ENCODE data around the gene CYP2C18. TPM values are rescaled to one million over a fixed set of nuclear protein-coding genes. Genes with fewer than 3 reads are reported as not detected.

CYP2C18 gene
- total RNA-seq, 1 donor from 2014 or later = 0.17 TPM

DNA sequence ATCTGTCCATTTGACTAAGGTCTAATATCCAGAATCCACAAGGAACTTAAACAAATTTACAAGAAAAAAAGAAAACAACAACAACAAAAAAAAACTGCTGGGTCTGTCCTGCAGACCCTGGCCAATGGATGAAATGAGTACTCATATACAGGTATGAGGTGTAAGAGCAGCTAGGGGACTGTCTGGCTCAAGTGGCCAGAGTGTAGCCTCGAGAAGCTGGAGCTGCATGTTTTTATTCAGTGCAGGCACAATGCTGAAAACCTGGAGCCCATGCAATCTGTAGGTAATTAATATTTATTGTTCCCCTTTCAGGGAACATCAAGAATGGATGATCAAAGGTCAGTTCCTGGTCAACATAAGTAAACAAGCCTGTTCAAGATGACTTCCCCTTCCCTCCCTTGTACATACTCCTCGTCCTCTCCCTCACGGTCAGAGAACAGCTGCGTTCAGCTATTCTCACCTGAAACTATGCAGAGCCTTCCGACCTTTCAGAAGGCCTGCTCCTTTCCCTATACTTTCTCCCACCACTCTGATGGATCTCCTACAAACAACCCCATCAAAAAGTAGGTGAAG, 94.4 kb downstream of the CYP2C18 start:
- Mint-ChIP-seq H3K36me3 (ENCODE audit: low read depth) (no peaks in the 10 kb centered on the region), H3K9me3 (ENCODE audit: low read depth) (peaks cover 7% of the 10 kb centered on the region), H3K4me1 (ENCODE audit: low read depth) (no peaks in the 10 kb centered on the region), H3K27me3 (ENCODE audit: low read depth) (peaks cover 1% of the 10 kb centered on the region), H3K4me3 (ENCODE audit: unreplicated experiment) (no peak overlapping the region), H3K27ac (ENCODE audit: unreplicated experiment) (no peak overlapping the region)
- TF ChIP-seq, protein P1, sequence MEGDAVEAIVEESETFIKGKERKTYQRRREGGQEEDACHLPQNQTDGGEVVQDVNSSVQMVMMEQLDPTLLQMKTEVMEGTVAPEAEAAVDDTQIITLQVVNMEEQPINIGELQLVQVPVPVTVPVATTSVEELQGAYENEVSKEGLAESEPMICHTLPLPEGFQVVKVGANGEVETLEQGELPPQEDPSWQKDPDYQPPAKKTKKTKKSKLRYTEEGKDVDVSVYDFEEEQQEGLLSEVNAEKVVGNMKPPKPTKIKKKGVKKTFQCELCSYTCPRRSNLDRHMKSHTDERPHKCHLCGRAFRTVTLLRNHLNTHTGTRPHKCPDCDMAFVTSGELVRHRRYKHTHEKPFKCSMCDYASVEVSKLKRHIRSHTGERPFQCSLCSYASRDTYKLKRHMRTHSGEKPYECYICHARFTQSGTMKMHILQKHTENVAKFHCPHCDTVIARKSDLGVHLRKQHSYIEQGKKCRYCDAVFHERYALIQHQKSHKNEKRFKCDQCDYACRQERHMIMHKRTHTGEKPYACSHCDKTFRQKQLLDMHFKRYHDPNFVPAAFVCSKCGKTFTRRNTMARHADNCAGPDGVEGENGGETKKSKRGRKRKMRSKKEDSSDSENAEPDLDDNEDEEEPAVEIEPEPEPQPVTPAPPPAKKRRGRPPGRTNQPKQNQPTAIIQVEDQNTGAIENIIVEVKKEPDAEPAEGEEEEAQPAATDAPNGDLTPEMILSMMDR (IDR thresholded peaks at IDR 0.05) = no peak
- DNase-seq (ENCODE audit: low spot score) = no peak

DNA sequence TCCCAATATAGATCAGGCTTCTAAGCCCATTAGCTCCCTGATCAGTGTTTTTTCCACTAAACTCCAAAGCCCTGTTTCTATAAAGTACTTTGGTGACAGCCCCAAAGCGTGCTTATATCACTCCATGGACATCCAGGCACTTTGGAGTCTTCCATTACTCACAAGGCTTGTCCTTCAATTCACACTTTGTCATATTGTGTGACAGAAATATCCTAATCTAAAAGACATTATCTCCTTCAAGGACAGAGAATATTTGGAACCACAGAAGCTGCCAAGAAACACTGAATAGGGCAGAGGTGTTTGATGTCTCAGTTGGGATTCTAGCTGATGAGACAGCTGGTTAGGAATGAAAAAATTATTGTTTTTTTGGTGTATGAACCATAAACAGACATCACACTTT, 97.3 kb downstream of the CYP2C18 start:
- H3K27me3 Mint-ChIP-seq (ENCODE audit: low read depth) = peaks cover 1% of the 10 kb centered on the region
- no peak overlapping the region for H3K27ac Mint-ChIP-seq (ENCODE audit: unreplicated experiment)
- H3K36me3 Mint-ChIP-seq (ENCODE audit: low read depth) = no peaks in the 10 kb centered on the region
- DNase-seq (ENCODE audit: low spot score) = no peak
- no peak overlapping the region for H3K4me3 Mint-ChIP-seq (ENCODE audit: unreplicated experiment)
- H3K9me3 Mint-ChIP-seq (ENCODE audit: low read depth) = peaks cover 10% of the 10 kb centered on the region
- H3K4me1 Mint-ChIP-seq (ENCODE audit: low read depth) = no peaks in the 10 kb centered on the region
- TF ChIP-seq, protein P1 (IDR thresholded peaks at IDR 0.05) = no peak

DNA sequence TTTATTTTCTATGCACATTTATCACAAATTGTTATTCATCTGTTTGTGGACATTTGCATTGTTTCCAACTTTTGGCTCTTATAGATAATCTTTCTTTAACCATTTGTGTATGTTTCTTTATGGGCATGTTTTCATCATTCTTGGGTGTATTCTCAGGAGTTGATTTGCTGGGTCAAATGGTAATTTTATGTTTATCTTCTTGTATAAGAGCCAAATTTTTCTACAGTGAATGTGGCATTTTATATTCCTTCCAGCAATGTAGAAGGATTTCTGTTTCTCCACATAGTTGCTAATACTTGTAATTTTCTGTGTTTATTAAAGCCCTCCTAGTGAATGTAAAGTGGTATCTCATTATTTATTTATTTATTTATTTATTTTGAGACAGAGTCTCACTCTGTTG, 100.7 kb downstream of the CYP2C18 start:
- Mint-ChIP-seq H3K4me1 (ENCODE audit: low read depth) (no peaks in the 10 kb centered on the region), H3K9me3 (ENCODE audit: low read depth) (peaks cover 3% of the 10 kb centered on the region), H3K27me3 (ENCODE audit: low read depth) (no peaks in the 10 kb centered on the region), H3K27ac (ENCODE audit: unreplicated experiment) (no peak overlapping the region), H3K36me3 (ENCODE audit: low read depth) (no peaks in the 10 kb centered on the region), H3K4me3 (ENCODE audit: unreplicated experiment) (no peak overlapping the region)
- no peak for DNase-seq (ENCODE audit: low spot score)
- TF ChIP-seq, protein P1 (IDR thresholded peaks at IDR 0.05) = no peak

DNA sequence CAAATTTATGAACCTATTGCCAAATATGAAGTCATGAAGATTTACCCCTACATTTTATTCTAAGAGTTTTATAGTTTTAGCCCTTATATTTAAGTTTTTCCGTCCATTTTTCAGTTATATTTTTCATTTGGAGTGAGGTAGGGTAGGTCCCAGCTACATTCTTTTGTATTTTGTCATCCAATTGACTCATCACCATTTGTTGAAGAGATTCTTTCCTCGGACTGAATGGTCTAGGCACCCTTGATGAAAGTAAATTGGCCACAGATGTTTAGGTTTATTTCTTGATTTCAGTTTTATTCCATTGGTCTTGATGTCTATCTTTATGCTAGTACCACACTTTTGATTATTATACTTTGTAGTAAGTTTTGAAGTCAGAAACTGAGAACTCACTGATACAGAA, 101.7 kb downstream of the CYP2C18 start:
- no peak overlapping the region for H3K4me3 Mint-ChIP-seq (ENCODE audit: unreplicated experiment)
- H3K27me3 Mint-ChIP-seq (ENCODE audit: low read depth) = no peaks in the 10 kb centered on the region
- H3K27ac Mint-ChIP-seq (ENCODE audit: unreplicated experiment) = no peak overlapping the region
- peaks cover 8% of the 10 kb centered on the region for H3K9me3 Mint-ChIP-seq (ENCODE audit: low read depth)
- H3K36me3 Mint-ChIP-seq (ENCODE audit: low read depth) = no peaks in the 10 kb centered on the region
- TF ChIP-seq, protein P1 (IDR thresholded peaks at IDR 0.05) = no peak
- no peaks in the 10 kb centered on the region for H3K4me1 Mint-ChIP-seq (ENCODE audit: low read depth)
- DNase-seq (ENCODE audit: low spot score) = no peak

Other genes with a start within 250 kb of the CYP2C18 start
- 11.7 to 45.3 TPM (median 16.4 TPM) in 3 replicates for gene HELLS, start 137.9 kb upstream of the CYP2C18 start, total RNA-seq
- 0.12 to 0.31 TPM in 2 of 3 replicates, not detected in the other for gene CYP2C19, start 79.0 kb downstream of the CYP2C18 start, total RNA-seq

All from chondrocyte (in vitro differentiated cells).